HuH-7.5 (cell line): Measurements from ENCODE around the gene ACOT2.
"Not testable (repeated sequence)": the region's sequence is repeated elsewhere in the genome, so short reads cannot be mapped to it uniquely, and the experiment has no call there.

Experiments
- DNase-seq: peaks from one replicate; pipeline ENCODE4 v3.0.0; 2011; ENCODE audit warnings: low spot score

Gene ACOT2

DNA sequence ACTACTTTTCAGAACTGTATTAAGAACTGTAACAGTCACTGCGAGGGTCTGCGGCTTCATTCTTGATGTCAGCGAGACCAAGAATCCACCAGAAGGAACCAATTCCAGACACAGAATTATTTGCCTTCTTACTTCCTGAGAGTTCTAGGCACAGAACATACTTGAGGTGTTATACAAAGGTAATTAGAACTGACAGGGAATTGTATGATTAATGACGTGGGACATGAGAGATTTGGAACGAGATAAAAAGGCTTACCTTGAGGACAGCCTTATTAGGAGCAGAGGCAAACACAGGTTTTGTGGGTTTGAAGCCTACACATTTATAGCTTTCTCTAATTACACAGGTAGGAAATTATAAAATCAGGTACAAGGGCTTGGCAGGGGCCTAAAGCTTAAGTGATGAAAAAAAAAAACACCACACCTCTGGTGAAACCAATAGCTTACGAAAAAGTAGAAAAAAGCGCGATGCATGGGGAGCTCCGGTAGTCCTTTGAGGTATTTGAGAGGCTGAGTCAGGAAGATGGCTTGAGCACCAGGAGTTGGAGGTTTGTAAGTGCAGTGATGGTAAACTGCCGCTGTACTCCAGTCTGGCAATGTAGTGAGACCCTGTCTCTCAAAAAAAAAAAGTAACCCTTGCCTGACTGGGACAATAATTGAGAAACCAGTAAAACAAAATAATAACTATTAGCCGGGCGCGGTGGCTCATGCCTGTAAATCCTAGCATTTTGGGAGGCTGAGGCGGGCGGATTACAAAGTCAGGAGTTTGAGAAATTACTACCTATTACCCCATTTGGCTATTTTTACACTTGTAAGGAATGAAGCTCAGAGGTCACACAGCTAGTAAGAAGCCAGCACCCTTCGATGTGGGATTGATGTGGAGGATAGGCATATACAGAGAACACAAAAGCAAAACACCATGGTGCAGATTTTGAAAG lies 795 bp upstream of the ACOT2 start:
- peak; percentile 35 for DNase-seq

DNA sequence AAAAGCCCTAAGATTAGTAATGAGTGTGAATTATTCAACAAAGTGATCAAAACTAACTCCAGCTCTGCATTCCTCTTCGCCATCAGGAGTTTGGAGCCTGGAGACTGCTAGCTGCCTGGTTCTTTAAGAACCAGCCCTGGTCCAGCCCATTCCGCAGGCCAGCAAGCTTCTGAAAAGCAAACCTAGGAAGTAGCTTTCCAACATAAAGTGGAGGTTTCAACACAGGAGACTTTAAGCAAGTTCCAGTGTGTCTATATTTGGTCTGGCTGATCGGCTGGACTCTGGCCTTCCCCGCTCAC lies 178 bp upstream of the ACOT2 start:
- DNase-seq, result peak; percentile 20

DNA sequence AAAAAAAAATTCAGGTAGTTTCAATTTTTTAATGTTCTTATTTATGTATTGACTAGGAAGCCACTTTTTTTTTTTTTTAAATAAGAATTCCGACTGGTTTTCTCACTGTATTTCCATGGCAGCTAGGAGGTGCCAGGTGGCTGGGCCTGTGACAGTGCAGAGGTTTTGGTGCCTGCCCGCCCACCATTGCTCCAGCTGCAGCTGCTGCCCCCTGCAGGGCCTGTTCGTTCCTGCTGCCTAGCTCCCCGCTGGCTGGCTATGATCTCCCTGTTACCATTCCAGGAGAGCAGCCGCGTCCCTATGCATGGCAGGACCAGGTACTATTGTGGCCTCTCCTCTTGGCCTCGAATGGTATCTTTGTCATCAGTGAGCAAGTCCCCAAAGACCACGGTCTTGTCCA lies 1.9 kb downstream of the ACOT2 start:
- DNase-seq, result peak; percentile 16

DNA sequence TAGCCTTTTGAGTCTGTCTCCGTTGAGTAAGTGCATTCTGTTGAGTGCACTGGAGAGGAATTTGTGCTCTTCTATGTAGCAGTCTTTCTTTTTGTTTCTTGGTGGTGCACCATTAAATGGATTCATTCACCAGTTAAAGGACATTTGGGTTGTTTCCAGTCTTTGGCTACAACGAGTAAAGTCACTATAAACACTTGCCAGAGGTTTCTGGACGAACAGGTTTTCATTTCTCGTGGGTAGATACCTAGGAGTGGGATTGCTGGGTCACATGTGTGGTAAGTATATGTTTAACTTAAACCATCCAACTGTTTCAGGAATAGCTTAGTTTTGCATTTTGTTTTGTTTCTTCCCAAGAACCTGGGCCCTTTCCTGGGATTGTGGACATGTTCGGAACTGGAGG lies 4.0 kb downstream of the ACOT2 start:
- DNase-seq, result not testable (repeated sequence)

DNA sequence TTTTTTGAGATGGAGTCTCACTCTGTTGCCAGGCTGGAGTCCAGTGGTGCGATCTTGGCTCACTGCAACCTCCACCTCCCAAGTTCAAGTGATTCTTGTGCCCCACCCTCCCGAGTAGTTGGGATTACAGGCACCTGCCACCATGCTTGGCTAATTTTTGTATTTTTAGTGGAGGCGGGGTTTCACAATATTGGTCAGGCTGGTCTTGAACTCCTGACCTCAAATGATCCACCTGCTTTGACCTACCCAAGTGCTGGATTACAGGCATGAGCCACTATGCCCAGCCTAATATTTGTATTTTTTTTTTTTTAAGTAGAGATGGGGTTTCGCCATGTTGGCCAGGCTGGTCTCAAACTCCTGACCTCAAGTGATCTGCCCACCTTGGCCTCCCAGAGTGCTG lies 4.7 kb downstream of the ACOT2 start:
- DNase-seq, result not testable (repeated sequence)

DNA sequence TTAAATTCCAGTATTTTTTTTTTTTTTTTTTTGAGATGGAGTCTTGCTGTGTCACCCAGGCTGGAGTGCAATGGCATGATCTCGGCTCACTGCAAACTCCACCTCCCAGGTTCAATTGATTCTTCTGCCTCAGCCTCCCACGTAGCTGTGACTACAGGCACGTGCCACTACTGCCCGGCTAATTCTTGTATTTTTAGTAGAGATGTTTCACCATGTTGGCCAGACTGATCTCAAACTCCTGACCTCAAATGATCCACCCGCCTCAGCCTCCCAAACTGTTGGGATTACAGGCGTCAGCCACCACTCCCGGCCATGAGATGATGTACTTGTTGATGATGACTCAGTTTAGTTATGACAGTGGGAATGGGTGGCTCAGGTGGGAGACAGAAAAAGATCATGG lies 5.2 kb downstream of the ACOT2 start:
- DNase-seq, result not testable (repeated sequence)

DNA sequence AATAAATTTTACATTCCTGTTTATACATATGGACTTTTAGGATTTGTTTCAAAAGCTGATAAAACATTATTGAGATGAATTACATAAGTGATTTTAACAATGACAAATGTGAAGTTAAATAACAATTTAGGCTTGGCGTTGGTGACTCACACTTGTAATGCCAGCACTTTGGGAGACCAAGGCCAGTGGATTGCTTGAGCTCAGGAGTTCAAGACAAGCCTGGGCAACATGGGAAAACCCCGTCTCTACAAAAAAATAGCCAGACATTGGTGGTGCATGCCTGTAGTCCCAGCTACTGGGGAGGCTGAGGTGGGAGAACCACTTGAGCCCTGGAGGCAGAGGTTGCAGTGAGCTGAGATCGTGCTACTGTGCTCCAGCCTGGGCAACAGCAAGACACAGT lies 7.4 kb downstream of the ACOT2 start:
- DNase-seq, result no peak

DNA sequence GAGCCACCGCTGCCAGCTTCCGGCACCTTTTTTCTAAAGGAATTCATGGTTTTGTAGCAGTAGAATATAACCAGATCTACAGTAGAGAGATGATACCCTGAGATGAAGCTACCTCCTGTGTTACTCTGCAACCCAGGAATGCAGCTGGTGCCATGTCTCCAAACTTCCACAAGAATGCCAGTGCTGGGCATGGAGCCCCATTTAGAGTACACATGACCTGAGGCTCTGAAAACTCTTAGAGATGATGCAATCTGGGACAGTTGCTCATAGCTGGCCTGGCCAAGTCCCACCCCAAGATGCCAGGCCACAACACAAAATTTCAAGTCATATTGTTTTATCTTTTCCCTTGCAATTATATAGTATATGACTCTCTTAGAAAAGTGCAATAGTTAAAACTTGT lies 8.2 kb downstream of the ACOT2 start:
- DNase-seq, result not testable (repeated sequence)

DNA sequence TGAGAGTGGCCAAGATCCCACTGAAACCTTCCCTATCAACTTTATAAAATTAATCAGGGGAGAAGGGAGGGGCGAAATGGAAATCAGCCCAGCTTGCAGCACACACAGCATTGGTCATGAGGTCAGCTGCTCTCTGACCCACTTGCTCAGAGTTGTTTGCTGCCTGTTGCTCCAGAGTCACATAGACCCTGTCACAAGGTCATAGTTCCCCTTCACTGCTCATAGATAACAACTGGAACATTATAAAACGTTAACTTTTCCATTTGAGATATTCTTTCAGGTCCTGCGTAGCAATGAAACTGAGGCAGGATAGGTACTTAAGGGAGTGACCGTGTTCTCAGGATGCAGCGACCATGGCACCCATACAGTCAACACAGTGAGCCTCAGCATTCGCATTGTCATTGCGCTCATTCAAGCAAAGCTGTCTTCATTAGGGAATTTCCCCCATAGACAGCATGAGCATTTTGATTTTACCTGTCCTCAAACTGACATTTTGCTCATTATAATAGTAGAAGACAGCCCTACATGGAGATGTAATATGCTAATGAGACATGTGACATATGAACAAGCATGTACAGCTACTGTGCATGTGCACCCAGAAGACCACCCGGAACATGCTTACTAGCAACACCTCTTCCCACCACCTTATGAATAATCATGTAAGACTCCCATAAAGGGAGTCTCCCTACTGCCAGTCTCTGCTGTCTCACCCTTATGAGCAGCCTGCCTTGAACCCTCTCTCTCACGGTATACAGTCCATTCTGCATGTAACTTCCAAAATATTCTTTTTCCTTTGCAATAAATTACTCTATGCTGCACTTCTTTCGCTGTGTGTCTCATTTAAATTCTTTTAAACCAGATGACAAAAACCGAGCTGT lies 13.3 kb downstream of the ACOT2 start:
- DNase-seq, result not testable (repeated sequence)

DNA sequence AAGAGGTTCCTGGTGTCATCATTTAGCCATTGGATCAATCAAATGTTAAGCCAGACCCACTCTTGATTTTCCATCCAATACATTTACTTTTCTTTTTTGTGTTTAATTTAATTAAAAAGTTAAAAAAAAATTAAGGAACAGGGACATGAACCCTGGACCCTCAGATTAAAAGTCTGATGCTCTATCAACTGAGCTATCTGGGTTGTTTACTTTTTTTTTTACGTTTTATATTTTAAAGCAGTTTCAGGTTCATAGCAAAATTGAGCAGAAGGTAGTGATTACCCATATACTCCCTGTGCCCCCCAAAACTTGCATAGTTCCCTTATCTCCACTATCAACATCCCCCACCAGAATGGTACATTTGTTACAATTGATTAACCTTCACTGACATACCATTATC lies 19.7 kb downstream of the ACOT2 start:
- DNase-seq, result no peak

DNA sequence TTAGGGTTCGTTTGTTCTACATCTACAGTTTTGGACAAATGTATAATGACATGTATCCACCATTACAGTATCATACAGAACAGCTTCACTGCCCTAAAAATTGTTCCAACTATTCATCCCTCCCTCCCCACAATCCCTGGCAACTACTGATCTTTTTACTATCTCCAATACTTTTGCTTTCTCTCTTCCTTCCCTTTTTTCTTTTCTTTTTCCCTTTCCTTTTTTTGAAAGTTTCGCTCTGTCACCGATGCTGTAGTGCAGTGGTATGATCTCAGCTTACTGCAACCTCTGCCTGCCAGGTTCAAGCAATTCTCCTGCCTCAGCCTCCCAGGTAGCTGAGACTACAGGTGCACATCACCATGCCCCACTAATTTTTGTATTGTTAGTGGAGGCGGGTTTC lies 20.1 kb downstream of the ACOT2 start:
- DNase-seq, result no peak

DNA sequence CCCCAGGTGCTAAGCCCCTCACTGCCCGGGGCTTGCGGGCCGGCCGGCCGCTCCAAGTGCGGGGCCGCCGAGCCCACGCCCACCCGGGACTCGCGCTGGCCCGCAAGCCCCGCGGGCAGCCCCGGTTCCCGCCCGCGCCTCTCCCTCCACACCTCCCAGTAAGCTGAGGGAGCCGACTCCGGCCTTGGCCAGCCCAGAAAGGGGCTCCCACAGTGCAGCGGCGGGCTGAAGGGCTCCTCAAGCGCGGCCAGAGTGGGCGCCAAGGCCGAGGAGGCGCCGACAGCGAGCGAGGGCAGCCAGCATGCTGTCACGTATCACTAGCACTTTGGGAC lies 21.6 kb downstream of the ACOT2 start:
- DNase-seq, result not testable (repeated sequence)

DNA sequence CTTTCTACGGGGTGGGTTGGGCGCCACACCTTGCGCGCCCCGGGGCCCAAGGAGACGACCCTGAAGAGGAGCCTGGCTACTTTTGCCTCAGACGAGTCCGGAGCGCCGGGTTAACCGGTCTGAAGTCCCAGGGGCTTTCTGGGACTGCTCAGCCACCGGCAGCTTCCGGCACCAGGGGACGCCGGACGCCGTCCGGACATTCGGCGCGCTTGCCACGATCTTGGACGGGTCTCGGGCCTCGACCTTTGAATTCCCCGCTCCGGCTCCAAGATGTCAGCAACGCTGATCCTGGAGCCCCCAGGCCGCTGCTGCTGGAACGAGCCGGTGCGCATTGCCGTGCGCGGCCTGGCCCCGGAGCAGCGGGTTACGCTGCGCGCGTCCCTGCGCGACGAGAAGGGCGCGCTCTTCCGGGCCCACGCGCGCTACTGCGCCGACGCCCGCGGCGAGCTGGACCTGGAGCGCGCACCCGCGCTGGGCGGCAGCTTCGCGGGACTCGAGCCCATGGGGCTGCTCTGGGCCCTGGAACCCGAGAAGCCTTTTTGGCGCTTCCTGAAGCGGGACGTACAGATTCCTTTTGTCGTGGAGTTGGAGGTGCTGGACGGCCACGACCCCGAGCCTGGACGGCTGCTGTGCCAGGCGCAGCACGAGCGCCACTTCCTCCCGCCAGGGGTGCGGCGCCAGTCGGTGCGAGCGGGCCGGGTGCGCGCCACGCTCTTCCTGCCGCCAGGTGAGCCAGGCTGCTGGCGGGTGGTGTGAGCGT lies 22.9 kb downstream of the ACOT2 start, which contains the start of gene ACOT4:
ACOT4 (plus strand) TSS at position 184 of the 760 bp plus-strand sequence; CDS start at position 271, 87 bp downstream.
- DNase-seq, result peak; percentile 62

DNA sequence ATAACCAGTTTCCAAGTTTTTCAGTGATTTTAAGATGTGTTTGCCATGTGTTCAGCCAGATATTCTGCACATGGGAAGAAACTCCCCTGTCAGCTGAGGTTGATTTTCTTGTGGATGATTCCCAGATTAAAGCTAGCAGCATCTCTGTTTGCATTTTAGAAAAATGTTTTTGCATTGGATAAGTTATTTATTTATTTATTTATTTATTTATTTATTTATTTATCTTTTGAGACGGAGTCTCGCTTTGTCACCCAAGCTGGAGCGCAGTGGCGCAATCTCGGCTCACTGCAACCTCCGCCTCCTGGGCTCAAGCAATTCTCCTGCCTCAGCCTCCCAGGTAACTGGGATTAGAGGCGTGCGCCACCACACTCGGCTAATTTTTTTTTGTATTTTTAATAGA lies 25.5 kb downstream of the ACOT2 start:
- DNase-seq, result no peak

DNA sequence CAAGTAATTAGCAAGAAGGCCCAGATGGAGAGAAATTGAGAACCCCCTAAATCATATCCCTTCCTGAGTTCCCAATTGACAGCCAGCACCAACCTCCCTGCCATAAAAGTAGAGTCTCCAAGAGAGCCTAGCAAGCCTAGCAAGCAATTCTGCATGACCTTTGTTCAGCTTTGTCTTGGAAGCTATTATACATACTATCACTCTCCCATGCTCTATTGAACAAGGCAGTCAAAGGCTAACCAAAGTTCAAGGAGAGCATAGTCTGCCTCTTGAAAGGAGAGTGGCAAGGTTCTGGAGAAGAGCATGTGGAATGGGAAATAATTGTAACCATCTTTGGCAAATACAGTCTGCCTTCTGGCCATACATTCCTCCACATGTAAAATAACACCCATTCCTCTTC lies 30.5 kb downstream of the ACOT2 start:
- DNase-seq, result no peak

DNA sequence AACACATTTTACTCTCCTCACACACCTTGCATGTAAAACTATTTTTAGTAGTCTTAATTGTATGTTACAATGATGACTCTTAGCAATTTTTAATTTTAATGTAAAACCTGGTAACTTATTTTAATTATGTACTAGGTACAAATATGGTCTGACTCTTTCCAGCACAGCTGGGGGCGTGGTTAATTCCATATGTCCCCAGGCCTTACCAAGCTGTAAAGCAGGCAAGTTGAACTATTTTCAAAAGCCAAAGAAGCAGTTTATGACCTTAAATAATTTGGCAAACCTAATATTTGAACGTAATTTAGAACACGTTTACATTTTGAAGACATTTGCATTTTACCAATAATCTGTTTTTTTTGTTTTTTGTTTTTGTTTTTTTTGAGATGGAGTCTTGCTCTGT lies 34.0 kb downstream of the ACOT2 start:
- DNase-seq, result no peak

DNA sequence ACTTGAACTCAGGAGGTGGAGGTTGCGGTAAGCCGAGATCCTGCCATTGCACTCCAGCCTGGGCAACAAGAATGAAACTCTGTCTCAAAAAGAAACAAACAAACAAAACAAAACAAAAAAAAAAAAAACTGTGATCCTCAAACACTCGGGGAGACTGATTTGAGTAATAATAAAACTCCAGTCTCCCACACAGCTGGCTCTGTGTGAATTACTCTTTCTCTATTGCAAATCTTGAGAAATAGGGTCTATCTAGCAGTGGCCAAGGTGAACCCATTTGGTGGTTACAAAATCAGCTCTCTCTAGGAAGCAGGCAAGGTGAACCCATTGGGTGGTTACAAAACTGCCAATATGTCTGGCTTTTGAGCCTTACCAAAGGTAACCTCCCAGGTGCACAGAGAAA lies 37.3 kb downstream of the ACOT2 start:
- DNase-seq, result no peak

DNA sequence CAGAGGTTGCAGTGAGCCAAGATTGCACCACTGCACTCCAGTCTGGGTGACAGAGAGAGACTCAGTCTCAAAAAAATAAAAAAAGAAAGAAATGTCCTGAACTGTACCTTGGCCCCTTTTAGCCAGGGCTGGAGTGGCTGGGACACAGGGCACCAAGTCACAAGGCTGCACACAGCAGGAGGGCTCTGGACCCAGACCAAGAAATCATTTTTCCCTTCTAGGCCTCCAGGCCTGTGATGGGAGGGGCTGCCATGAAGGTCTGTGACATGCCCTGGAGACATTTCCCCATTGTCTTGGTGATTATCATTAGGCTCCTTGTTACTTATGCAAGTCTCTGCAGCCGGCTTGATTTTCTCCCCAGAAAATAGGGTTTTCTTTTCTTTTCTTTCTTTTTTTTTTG lies 38.2 kb downstream of the ACOT2 start:
- DNase-seq, result no peak

DNA sequence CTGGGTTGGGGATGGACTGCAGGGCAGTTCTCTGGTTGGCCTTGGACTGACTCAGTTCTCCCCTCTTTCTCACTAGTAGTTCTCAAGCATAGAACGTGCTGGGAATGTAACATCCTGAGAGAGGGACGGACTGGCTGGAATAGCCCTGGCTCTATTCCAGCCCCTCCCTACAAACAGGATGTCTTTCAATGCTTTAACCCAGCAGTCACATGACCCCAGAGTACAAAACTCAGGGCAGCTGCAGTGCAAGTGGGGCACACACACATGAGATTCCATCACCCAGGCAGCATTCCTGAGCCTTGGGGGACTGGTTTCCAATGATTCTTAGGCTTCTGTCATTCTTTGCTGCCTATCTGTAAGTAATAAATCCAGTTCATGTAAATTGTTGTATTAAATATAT lies 41.7 kb downstream of the ACOT2 start:
- no peak for DNase-seq

DNA sequence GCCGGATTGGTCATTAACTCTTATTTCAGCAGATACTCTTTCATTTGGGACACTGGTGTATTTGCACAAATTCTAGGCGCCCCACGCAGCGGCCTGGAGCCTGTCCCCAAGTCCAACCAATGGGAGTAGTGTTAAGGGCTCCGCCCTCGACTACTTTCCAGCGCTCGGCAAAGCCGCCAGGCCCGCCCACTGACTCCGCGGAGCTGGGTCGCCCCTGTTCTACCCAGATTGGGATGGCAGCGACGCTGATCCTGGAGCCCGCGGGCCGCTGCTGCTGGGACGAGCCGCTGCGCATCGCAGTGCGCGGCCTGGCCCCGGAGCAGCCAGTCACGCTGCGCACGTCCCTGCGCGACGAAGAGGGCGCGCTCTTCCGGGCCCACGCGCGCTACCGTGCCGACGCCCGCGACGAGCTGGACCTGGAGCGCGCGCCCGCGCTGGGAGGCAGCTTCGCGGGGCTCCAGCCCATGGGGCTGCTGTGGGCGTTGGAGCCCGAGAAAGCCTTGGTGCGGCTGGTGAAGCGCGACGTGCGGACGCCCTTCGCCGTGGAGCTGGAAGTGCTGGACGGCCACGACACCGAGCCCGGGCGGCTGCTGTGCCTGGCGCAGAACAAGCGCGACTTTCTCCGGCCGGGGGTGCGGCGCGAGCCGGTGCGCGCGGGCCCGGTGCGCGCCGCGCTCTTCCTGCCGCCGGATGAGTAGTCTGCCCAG lies 43.5 kb downstream of the ACOT2 start, which contains the start of gene ACOT6:
ACOT6 (plus strand) TSS at position 179 of the 707 bp plus-strand sequence; CDS start at position 234, 55 bp downstream.
- peak; percentile 75 for DNase-seq

DNA sequence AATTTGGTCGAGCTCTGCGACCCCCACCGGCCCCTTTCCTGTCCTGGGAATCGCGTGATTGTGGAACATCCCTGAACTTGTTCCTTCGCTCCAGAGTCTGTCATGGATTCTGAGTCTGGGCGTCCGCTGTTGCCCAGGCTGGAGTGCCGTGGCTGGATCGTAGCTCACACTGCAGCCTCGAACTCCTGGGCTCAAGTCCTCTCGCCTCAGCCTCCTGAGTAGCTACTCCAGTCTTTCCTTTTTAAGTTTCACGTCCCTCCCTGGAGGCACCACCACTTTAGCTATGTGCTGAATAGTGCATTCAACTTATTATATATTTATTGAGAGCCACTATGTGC lies 44.0 kb downstream of the ACOT2 start:
- peak; percentile 33 for DNase-seq
